ENCODE results near the gene ANP32D.
A peak's percentile ranks its signal among the peaks of the same experiment; 100 is the strongest.
"Not testable (repeated sequence)": the region's sequence is repeated elsewhere in the genome, so short reads cannot be mapped to it uniquely, and the experiment has no call there.

Gene ANP32D

GRCh38 chr12:48447755-48448154 is 24.6 kb upstream of the ANP32D start:
- no peaks in the 10 kb centered on the region for H3K9me3 ChIP-seq (ENCODE audit: control insufficient read depth, low read length)
- H2BK120ac ChIP-seq (ENCODE audit: low read depth, low read length), result no peak overlapping the region
- peaks cover 0 to 3% of the 10 kb centered on the region in 2 experiments for H3K27me3 ChIP-seq (ENCODE audit: control insufficient read depth in 1 of 2, insufficient read depth in 1 of 2, low read length in 2 of 2)
- H3K4ac ChIP-seq (ENCODE audit: low read depth in 1 of 2, low read length in 2 of 2), result no peak overlapping the region
- no peak overlapping the region for H4K91ac ChIP-seq (ENCODE audit: low read length)
- H4K8ac ChIP-seq (ENCODE audit: low read length), result no peak overlapping the region
- H3K79me1 ChIP-seq (replicated peaks; ENCODE audit: low read length, poor library complexity, severe bottlenecking), result no peaks in the 10 kb centered on the region
- no peak overlapping the region for H2AK5ac ChIP-seq (ENCODE audit: low read length, severe bottlenecking)
- no peaks in the 10 kb centered on the region for H3K36me3 ChIP-seq (ENCODE audit: control insufficient read depth in 1 of 2, insufficient read depth in 2 of 2, low read depth in 1 of 2, low read length in 2 of 2)
- H2BK5ac ChIP-seq (ENCODE audit: low read depth, low read length, poor library complexity, severe bottlenecking), result no peak overlapping the region
- H3K18ac ChIP-seq (ENCODE audit: low read depth in 1 of 2, low read length in 2 of 2), result no peak overlapping the region
- no peak overlapping the region for H3K9ac ChIP-seq (ENCODE audit: low read length)
- H3K4me1 ChIP-seq (ENCODE audit: control insufficient read depth, insufficient read depth, low read depth, low read length), result no peaks in the 10 kb centered on the region
- H2AFZ ChIP-seq (ENCODE audit: low read depth, low read length), result no peak overlapping the region
- H3K14ac ChIP-seq (ENCODE audit: low read length in 2 of 2), result no peak overlapping the region
- 94% methylated on average over 1 of the region's 1 CpG for WGBS
- H3K23ac ChIP-seq (ENCODE audit: low read length in 2 of 2), result no peak overlapping the region
- no peak overlapping the region for H2BK12ac ChIP-seq (ENCODE audit: low read length in 2 of 2)
- no peak overlapping the region for H3K27ac ChIP-seq (ENCODE audit: low read length, poor library complexity, severe bottlenecking)
- H3K4me3 ChIP-seq (ENCODE audit: insufficient read depth in 1 of 2, low read depth in 1 of 2, low read length in 2 of 2), result no peak overlapping the region
- H3K4me2 ChIP-seq (ENCODE audit: low read length, poor library complexity, severe bottlenecking), result no peak overlapping the region
- no peak overlapping the region for H2BK15ac ChIP-seq (ENCODE audit: low read depth, poor library complexity, severe bottlenecking)
- no peak for DNase-seq

GRCh38 chr12:48451372-48451771 is 21.0 kb upstream of the ANP32D start:
- Histone ChIP-seq H3K14ac (ENCODE audit: low read length in 2 of 2) (no peak overlapping the region), H3K4me2 (ENCODE audit: low read length, poor library complexity, severe bottlenecking) (no peak overlapping the region), H3K36me3 (ENCODE audit: control insufficient read depth in 1 of 2, insufficient read depth in 2 of 2, low read depth in 1 of 2, low read length in 2 of 2) (no peaks in the 10 kb centered on the region), H4K8ac (ENCODE audit: low read length) (no peak overlapping the region), H2BK15ac (ENCODE audit: low read depth, poor library complexity, severe bottlenecking) (no peak overlapping the region), H3K9me3 (ENCODE audit: control insufficient read depth, low read length) (no peaks in the 10 kb centered on the region), H2AK5ac (ENCODE audit: low read length, severe bottlenecking) (no peak overlapping the region), H3K9ac (ENCODE audit: low read length) (no peak overlapping the region), H4K91ac (ENCODE audit: low read length) (no peak overlapping the region), H3K27me3 (ENCODE audit: control insufficient read depth in 1 of 2, insufficient read depth in 1 of 2, low read length in 2 of 2) (peaks cover 0 to 3% of the 10 kb centered on the region in 2 experiments), H3K18ac (ENCODE audit: low read depth in 1 of 2, low read length in 2 of 2) (no peak overlapping the region), H3K4me1 (ENCODE audit: control insufficient read depth, insufficient read depth, low read depth, low read length) (no peaks in the 10 kb centered on the region), H2BK12ac (ENCODE audit: low read length in 2 of 2) (no peak overlapping the region), H2BK5ac (ENCODE audit: low read depth, low read length, poor library complexity, severe bottlenecking) (no peak overlapping the region), H3K79me1 (replicated peaks; ENCODE audit: low read length, poor library complexity, severe bottlenecking) (no peaks in the 10 kb centered on the region), H3K23ac (ENCODE audit: low read length in 2 of 2) (no peak overlapping the region), H2AFZ (ENCODE audit: low read depth, low read length) (no peak overlapping the region), H2BK120ac (ENCODE audit: low read depth, low read length) (no peak overlapping the region), H3K4ac (ENCODE audit: low read depth in 1 of 2, low read length in 2 of 2) (no peak overlapping the region), H3K27ac (ENCODE audit: low read length, poor library complexity, severe bottlenecking) (no peak overlapping the region), H3K4me3 (ENCODE audit: insufficient read depth in 1 of 2, low read depth in 1 of 2, low read length in 2 of 2) (no peak overlapping the region)
- DNase-seq, result no peak
- WGBS, result no CpG with 5 or more reads among the region's 1 CpG

- not testable (repeated sequence) for H3K4ac ChIP-seq (ENCODE audit: low read depth in 1 of 2, low read length in 2 of 2); H3K79me1 ChIP-seq (replicated peaks; ENCODE audit: low read length, poor library complexity, severe bottlenecking); H3K4me2 ChIP-seq (ENCODE audit: low read length, poor library complexity, severe bottlenecking); H3K9me3 ChIP-seq (ENCODE audit: control insufficient read depth, low read length); DNase-seq; H2BK5ac ChIP-seq (ENCODE audit: low read depth, low read length, poor library complexity, severe bottlenecking); H2AFZ ChIP-seq (ENCODE audit: low read depth, low read length); H3K4me3 ChIP-seq (ENCODE audit: insufficient read depth in 1 of 2, low read depth in 1 of 2, low read length in 2 of 2); H3K4me1 ChIP-seq (ENCODE audit: control insufficient read depth, insufficient read depth, low read depth, low read length); H4K91ac ChIP-seq (ENCODE audit: low read length); H3K23ac ChIP-seq (ENCODE audit: low read length in 2 of 2); H3K18ac ChIP-seq (ENCODE audit: low read depth in 1 of 2, low read length in 2 of 2); H3K27ac ChIP-seq (ENCODE audit: low read length, poor library complexity, severe bottlenecking); H3K9ac ChIP-seq (ENCODE audit: low read length); H2AK5ac ChIP-seq (ENCODE audit: low read length, severe bottlenecking); H2BK15ac ChIP-seq (ENCODE audit: low read depth, poor library complexity, severe bottlenecking); H3K14ac ChIP-seq (ENCODE audit: low read length in 2 of 2); H2BK12ac ChIP-seq (ENCODE audit: low read length in 2 of 2); H3K36me3 ChIP-seq (ENCODE audit: control insufficient read depth in 1 of 2, insufficient read depth in 2 of 2, low read depth in 1 of 2, low read length in 2 of 2); H2BK120ac ChIP-seq (ENCODE audit: low read depth, low read length); H3K27me3 ChIP-seq (ENCODE audit: control insufficient read depth in 1 of 2, insufficient read depth in 1 of 2, low read length in 2 of 2); H4K8ac ChIP-seq (ENCODE audit: low read length)
- WGBS, result 55% methylated on average over 1 of the region's 2 CpGs
Measured at GRCh38 chr12:48452961-48453360, 19.4 kb upstream of the ANP32D start.

- no peak overlapping the region for H2BK120ac ChIP-seq (ENCODE audit: low read depth, low read length)
- no peaks in the 10 kb centered on the region for H3K79me1 ChIP-seq (replicated peaks; ENCODE audit: low read length, poor library complexity, severe bottlenecking)
- no peak overlapping the region for H2BK12ac ChIP-seq (ENCODE audit: low read length in 2 of 2)
- H3K36me3 ChIP-seq (ENCODE audit: control insufficient read depth in 1 of 2, insufficient read depth in 2 of 2, low read depth in 1 of 2, low read length in 2 of 2), result no peaks in the 10 kb centered on the region
- no peak overlapping the region for H3K23ac ChIP-seq (ENCODE audit: low read length in 2 of 2)
- H3K4me2 ChIP-seq (ENCODE audit: low read length, poor library complexity, severe bottlenecking), result no peak overlapping the region
- H3K9ac ChIP-seq (ENCODE audit: low read length), result peak overlapping the region; percentile 52
- no peak overlapping the region for H3K18ac ChIP-seq (ENCODE audit: low read depth in 1 of 2, low read length in 2 of 2)
- H2AK5ac ChIP-seq (ENCODE audit: low read length, severe bottlenecking), result no peak overlapping the region
- H3K27ac ChIP-seq (ENCODE audit: low read length, poor library complexity, severe bottlenecking), result no peak overlapping the region
- no peak overlapping the region for H2BK15ac ChIP-seq (ENCODE audit: low read depth, poor library complexity, severe bottlenecking)
- no peaks in the 10 kb centered on the region for H3K4me1 ChIP-seq (ENCODE audit: control insufficient read depth, insufficient read depth, low read depth, low read length)
- DNase-seq, result peak; percentile 20
- no peak overlapping the region for H3K4me3 ChIP-seq (ENCODE audit: insufficient read depth in 1 of 2, low read depth in 1 of 2, low read length in 2 of 2)
- no peak overlapping the region for H3K14ac ChIP-seq (ENCODE audit: low read length in 2 of 2)
- H2BK5ac ChIP-seq (ENCODE audit: low read depth, low read length, poor library complexity, severe bottlenecking), result no peak overlapping the region
- H2AFZ ChIP-seq (ENCODE audit: low read depth, low read length), result no peak overlapping the region
- H3K9me3 ChIP-seq (ENCODE audit: control insufficient read depth, low read length), result no peaks in the 10 kb centered on the region
- peaks cover 0 to 3% of the 10 kb centered on the region in 2 experiments for H3K27me3 ChIP-seq (ENCODE audit: control insufficient read depth in 1 of 2, insufficient read depth in 1 of 2, low read length in 2 of 2)
- H4K8ac ChIP-seq (ENCODE audit: low read length), result no peak overlapping the region
- no peak overlapping the region for H3K4ac ChIP-seq (ENCODE audit: low read depth in 1 of 2, low read length in 2 of 2)
- H4K91ac ChIP-seq (ENCODE audit: low read length), result no peak overlapping the region
- no CpG with 5 or more reads among the region's 1 CpG for WGBS
Measured at GRCh38 chr12:48454667-48455066, 17.7 kb upstream of the ANP32D start.
